Nephron progenitor cell (in vitro differentiated cells): ENCODE data around the gene SMIM21.
A peak's percentile ranks its signal among the peaks of the same experiment; 100 is the strongest.

Experiments used
- DNase-seq: peaks from one replicate; pipeline ENCODE4 v3.0.0; 2021
- H3K27ac Mint-ChIP-seq: 2 replicates; pipeline ENCODE4 v1.8.0; 2021; ENCODE audit warnings: mild to moderate bottlenecking, moderate library complexity, mixed read lengths
- H3K27me3 Mint-ChIP-seq: 2 replicates; pipeline ENCODE4 v1.8.0; 2021; ENCODE audit warnings: mild to moderate bottlenecking, low read depth, mixed read lengths; ENCODE audit not compliant: poor library complexity
- H3K36me3 Mint-ChIP-seq: 2 replicates; pipeline ENCODE4 v1.8.0; 2021; ENCODE audit warnings: low read depth, mixed read lengths
- H3K4me1 Mint-ChIP-seq: 2 replicates; pipeline ENCODE4 v1.8.0; 2021; ENCODE audit warnings: mixed read lengths
- H3K4me3 Mint-ChIP-seq: 2 replicates; pipeline ENCODE4 v1.8.0; 2021; ENCODE audit warnings: mild to moderate bottlenecking, moderate library complexity, mixed read lengths
- H3K9me3 Mint-ChIP-seq: 2 replicates; pipeline ENCODE4 v1.8.0; 2021; ENCODE audit warnings: mild to moderate bottlenecking, moderate library complexity, mixed read lengths
- TF ChIP-seq, protein P1 (sequence below): fragments of 200-600 bp; sonication (generic); IDR thresholded peaks from 2 replicates; pipeline ENCODE4 v1.5.0; 2021; ENCODE audit warnings: antibody characterized with exemption

Gene SMIM21

DNA sequence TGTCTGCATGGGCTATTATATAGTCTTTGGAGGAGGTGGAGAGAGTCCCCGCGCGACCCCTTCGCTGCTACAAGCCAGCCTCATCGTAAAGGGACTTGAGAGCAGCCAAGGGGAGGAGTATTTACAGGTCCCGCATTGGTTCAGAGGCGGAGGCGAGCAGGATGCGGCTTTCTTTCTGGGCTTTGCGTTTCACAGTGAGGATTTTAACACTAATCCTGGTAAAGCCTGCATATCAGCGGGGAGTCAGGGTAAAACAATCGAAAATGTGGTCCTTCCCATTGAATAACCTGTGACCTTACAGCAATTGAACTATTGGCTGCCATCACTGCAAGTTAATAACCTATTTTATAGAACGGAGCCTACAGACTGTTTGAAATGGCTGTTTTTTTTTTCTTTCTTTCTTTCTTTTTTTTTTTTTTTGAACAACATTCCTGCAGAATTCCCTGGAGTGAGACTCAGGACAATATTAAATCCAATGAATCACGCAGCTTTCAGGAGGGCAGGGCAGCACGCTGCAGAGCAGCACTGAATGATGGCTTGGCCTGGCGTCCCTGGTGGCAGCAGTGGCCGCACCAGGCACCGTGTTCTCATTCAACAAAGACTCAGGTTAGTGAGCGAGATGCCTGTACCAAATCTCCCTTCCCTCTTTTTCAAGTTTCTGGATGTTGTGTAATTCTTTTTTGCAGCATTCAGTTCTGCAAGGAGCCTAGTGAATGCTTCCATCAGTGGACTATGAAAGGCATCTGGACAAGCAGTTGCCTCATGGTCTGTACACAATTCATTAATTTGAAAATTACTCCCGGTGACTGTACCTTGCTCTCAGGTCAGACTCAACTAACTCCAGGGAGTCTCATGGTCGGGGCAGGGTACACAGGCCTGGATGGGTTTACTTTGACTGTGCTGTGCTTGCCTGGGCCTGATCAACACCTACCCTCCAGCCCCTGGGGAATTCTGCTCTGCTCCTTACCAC is 19.8 kb downstream of the SMIM21 start:
- DNase-seq: peak; percentile 25
- no peaks in the 10 kb centered on the region for H3K9me3 Mint-ChIP-seq
- TF ChIP-seq, protein P1, sequence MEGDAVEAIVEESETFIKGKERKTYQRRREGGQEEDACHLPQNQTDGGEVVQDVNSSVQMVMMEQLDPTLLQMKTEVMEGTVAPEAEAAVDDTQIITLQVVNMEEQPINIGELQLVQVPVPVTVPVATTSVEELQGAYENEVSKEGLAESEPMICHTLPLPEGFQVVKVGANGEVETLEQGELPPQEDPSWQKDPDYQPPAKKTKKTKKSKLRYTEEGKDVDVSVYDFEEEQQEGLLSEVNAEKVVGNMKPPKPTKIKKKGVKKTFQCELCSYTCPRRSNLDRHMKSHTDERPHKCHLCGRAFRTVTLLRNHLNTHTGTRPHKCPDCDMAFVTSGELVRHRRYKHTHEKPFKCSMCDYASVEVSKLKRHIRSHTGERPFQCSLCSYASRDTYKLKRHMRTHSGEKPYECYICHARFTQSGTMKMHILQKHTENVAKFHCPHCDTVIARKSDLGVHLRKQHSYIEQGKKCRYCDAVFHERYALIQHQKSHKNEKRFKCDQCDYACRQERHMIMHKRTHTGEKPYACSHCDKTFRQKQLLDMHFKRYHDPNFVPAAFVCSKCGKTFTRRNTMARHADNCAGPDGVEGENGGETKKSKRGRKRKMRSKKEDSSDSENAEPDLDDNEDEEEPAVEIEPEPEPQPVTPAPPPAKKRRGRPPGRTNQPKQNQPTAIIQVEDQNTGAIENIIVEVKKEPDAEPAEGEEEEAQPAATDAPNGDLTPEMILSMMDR: no peak
- H3K4me3 Mint-ChIP-seq: peak overlapping the region; percentile 50
- H3K36me3 Mint-ChIP-seq: no peaks in the 10 kb centered on the region
- peaks cover 14% of the 10 kb centered on the region for H3K27me3 Mint-ChIP-seq
- H3K4me1 Mint-ChIP-seq: peaks cover 24% of the 10 kb centered on the region
- H3K27ac Mint-ChIP-seq: no peak overlapping the region

DNA sequence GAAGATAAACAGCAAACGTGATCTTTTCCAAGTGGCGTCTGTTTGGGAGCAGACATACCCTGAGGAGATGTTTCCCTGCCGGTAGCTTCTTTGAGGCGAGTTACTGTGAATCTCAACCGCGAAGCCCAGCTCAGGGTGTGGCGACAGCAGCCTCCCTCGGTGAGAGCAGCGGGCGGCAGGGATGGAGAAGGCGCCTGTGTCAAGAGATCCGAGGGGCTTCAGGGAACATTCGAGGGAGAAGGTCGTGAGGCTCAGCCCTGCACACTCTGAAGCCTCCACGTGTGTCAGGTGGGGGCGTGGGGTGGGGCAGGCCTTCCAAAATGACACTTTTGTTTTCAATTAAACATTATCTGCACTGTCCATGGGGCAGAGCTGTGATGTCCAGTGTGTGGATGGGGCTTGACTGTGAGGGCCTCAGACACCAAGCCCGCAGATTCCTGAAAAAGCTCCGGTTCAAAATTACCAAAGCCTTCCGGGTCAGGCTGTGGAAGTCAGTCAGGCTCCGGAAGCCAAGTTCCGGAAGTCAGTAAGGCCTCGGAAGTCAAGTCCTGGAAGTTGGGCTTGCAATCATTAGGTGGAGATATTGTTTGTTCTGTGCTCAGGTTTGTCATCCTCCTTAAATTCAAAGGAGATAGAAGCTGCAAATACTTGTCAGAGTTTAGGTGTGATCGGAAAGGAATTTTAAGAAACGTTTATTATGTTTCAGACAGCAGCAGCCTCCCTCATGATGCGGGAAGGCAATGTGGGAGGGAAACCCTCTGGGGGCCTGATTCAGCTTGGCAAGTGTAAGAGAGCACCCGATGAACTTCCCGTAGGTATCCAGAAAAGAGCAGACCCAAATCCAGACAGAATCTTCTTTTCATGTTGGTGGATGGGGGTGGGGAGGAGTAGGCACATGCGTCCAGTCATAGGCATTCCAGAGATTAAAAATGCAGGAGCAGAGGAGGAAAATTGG is 20.7 kb downstream of the SMIM21 start:
- Mint-ChIP-seq H3K9me3 (no peaks in the 10 kb centered on the region), H3K4me1 (peaks cover 24% of the 10 kb centered on the region)
- DNase-seq: no peak

DNA sequence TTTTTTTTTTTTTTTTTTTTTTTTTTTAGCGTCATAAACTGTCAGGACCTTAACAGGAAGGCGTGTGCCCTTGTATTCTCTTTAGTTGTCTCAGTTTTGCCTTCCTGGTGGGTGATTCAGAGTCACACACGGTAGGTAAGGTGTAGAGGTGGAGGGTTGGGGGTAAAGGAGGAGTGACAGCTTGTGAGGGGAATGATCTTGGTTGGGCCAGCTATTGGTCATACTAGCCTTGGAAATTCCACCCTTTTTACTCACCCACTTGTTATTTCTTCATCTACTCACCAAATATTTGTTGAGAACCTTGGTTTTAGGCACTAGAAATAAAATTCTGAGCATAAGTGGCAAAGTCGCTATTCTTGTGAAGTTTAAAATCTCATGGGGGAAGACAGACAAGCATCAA is 22.2 kb downstream of the SMIM21 start:
- no peak overlapping the region for H3K27ac Mint-ChIP-seq
- TF ChIP-seq, protein P1: no peak
- DNase-seq: no peak
- no peak overlapping the region for H3K4me3 Mint-ChIP-seq
- no peaks in the 10 kb centered on the region for H3K9me3 Mint-ChIP-seq
- peaks cover 24% of the 10 kb centered on the region for H3K4me1 Mint-ChIP-seq
- no peaks in the 10 kb centered on the region for H3K36me3 Mint-ChIP-seq
- H3K27me3 Mint-ChIP-seq: peaks cover 27% of the 10 kb centered on the region

More for the DNA sequence above, 20.7 kb downstream of the SMIM21 start:
- Mint-ChIP-seq H3K4me3 (peak overlapping the region; percentile 41), H3K27ac (no peak overlapping the region), H3K36me3 (no peaks in the 10 kb centered on the region), H3K27me3 (peaks cover 19% of the 10 kb centered on the region)
- TF ChIP-seq, protein P1: no peak

DNA sequence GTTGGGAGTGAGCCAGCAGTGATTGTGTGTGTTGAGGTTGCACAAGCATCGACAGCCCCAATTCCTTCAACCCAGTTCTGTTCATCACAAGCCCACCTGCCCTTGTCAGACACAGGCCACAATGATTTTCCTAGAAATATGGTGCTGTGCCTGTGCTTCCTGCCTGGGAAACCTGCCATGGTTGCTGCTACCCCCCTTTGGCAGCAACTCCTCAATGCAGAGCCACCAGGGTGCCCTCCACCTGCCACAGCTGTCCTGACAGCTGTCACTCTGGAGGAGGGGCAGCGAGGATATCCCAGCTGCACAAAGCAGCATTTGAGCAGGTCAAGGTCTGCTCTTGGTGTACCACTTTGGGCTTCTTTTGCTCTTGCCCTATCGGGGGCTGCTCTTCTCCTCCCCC is 27.1 kb downstream of the SMIM21 start:
- no peaks in the 10 kb centered on the region for H3K36me3 Mint-ChIP-seq
- H3K4me1 Mint-ChIP-seq: peaks cover 11% of the 10 kb centered on the region
- TF ChIP-seq, protein P1: no peak
- H3K27ac Mint-ChIP-seq: no peak overlapping the region
- no peak for DNase-seq
- H3K4me3 Mint-ChIP-seq: no peak overlapping the region
- H3K9me3 Mint-ChIP-seq: no peaks in the 10 kb centered on the region
- H3K27me3 Mint-ChIP-seq: peaks cover 46% of the 10 kb centered on the region

DNA sequence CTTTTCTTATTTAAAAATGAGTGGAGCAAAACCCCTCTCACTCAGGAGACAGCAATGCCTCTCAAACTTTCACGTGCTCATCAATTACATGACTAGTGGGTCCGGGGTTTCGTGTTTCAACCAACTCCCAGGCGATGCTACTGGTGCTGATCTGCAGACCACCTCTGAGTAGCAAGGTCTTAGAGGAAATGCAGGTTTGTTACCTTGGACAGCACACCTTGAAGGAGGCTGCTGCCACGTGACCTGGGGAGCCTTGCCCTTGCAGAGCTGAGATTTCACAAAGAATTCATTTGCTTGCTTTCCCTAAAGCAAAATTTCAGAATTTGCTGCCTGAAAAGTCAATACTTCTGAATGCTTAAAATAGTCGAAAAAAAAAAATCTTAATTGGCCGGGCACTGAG is 32.4 kb downstream of the SMIM21 start:
- Mint-ChIP-seq H3K4me1 (peaks cover 55% of the 10 kb centered on the region), H3K27me3 (peaks cover 47% of the 10 kb centered on the region), H3K36me3 (no peaks in the 10 kb centered on the region), H3K9me3 (no peaks in the 10 kb centered on the region), H3K4me3 (no peak overlapping the region), H3K27ac (no peak overlapping the region)
- DNase-seq: no peak
- TF ChIP-seq, protein P1: no peak
